BLaER1 treated with 17β-estradiol and CSF1 and Interleukin-3, amounts not matched to agents 10 nM and 100 nM (cell line): ENCODE measurements around the gene MICAL3.

Experiments
- H3K27ac ChIP-seq, 11 experiments: shearing (Covaris generic); formaldehyde crosslinking; 2 replicates each; pipeline ENCODE4 v1.8.1; 2022
- H3K27me3 ChIP-seq, 11 experiments: shearing (Covaris generic); formaldehyde crosslinking; 2 replicates each; pipeline ENCODE4 v1.8.1; 2022
- H3K36me3 ChIP-seq, 11 experiments: shearing (Covaris generic); formaldehyde crosslinking; 2 replicates each; pipeline ENCODE4 v1.8.1; 2022
- H3K4me1 ChIP-seq, 10 experiments: shearing (Covaris generic); formaldehyde crosslinking; 2 replicates each; pipeline ENCODE4 v1.8.1; 2022
- H3K4me2 ChIP-seq, 11 experiments: shearing (Covaris generic); formaldehyde crosslinking; 2 replicates each; pipeline ENCODE4 v1.8.1; 2022
- H3K4me3 ChIP-seq, 10 experiments: shearing (Covaris generic); formaldehyde crosslinking; 2 replicates each; pipeline ENCODE4 v1.8.1; 2022
- H3K9ac ChIP-seq, 11 experiments: shearing (Covaris generic); formaldehyde crosslinking; 2 replicates each; pipeline ENCODE4 v1.8.1; 2022
- H3K9me3 ChIP-seq, 11 experiments: shearing (Covaris generic); formaldehyde crosslinking; replicated peaks in 1 of 11; 2 replicates each; pipeline ENCODE4 v1.8.1; 2022
- H4K20me1 ChIP-seq, 11 experiments: shearing (Covaris generic); formaldehyde crosslinking; 2 replicates each; pipeline ENCODE4 v1.8.1; 2022
- Cebpa-rat ChIP-seq, 11 experiments: shearing (Covaris generic); IDR thresholded peaks; 2 replicates each; pipeline ENCODE4 v1.8.1; 2022

The MICAL3 gene

GRCh38 chr22:17888439-17888838, 135.9 kb downstream of the MICAL3 start:
- Histone ChIP-seq H3K27me3 (no peaks in the 10 kb centered on the region), H3K27ac (no peak overlapping the region), H3K4me3 (no peak overlapping the region), H3K9ac (no peak overlapping the region), H3K4me2 (no peak overlapping the region), H3K9me3 (no peaks in the 10 kb centered on the region), H3K4me1 (no peaks in the 10 kb centered on the region; a peak in 1 of 20 replicates), H3K36me3 (peaks cover 49 to 98% (median 82%) of the 10 kb centered on the region in 11 experiments; a peak in 21 of 22 replicates), H4K20me1 (peaks cover 0 to 21% (median 0%) of the 10 kb centered on the region in 11 experiments; a peak in 5 of 22 replicates)
- no peak for TF ChIP-seq Cebpa-rat (IDR thresholded peaks at IDR 0.05)

GRCh38 chr22:17884893-17885292, 139.5 kb downstream of the MICAL3 start:
- no peaks in the 10 kb centered on the region for H3K9me3 ChIP-seq
- no peak overlapping the region for H3K9ac ChIP-seq
- peaks cover 0 to 46% (median 11%) of the 10 kb centered on the region in 11 experiments; a peak in 9 of 22 replicates for H4K20me1 ChIP-seq
- H3K4me2 ChIP-seq: no peak overlapping the region
- peaks cover 0 to 23% (median 14%) of the 10 kb centered on the region in 10 experiments; a peak in 13 of 20 replicates for H3K4me1 ChIP-seq
- no peak for TF ChIP-seq Cebpa-rat (IDR thresholded peaks at IDR 0.05)
- peaks cover 50 to 97% (median 67%) of the 10 kb centered on the region in 11 experiments; a peak in 21 of 22 replicates for H3K36me3 ChIP-seq
- H3K27ac ChIP-seq: no peak overlapping the region
- H3K4me3 ChIP-seq: no peak overlapping the region
- H3K27me3 ChIP-seq: no peaks in the 10 kb centered on the region

- H3K4me3 ChIP-seq: no peak overlapping the region
- no peak overlapping the region for H3K4me2 ChIP-seq
- no peaks in the 10 kb centered on the region for H3K27me3 ChIP-seq
- peaks cover 0 to 40% (median 11%) of the 10 kb centered on the region in 11 experiments; a peak in 9 of 22 replicates for H4K20me1 ChIP-seq
- peaks cover 55 to 98% (median 75%) of the 10 kb centered on the region in 11 experiments; a peak in 21 of 22 replicates for H3K36me3 ChIP-seq
- no peak overlapping the region for H3K9ac ChIP-seq
- H3K27ac ChIP-seq: no peak overlapping the region
- H3K4me1 ChIP-seq: peaks cover 0 to 23% (median 14%) of the 10 kb centered on the region in 10 experiments; a peak in 13 of 20 replicates
- no peaks in the 10 kb centered on the region for H3K9me3 ChIP-seq
- TF ChIP-seq Cebpa-rat (IDR thresholded peaks at IDR 0.05): no peak
Observed at GRCh38 chr22:17884084-17884483, 140.3 kb downstream of the MICAL3 start.

DNA sequence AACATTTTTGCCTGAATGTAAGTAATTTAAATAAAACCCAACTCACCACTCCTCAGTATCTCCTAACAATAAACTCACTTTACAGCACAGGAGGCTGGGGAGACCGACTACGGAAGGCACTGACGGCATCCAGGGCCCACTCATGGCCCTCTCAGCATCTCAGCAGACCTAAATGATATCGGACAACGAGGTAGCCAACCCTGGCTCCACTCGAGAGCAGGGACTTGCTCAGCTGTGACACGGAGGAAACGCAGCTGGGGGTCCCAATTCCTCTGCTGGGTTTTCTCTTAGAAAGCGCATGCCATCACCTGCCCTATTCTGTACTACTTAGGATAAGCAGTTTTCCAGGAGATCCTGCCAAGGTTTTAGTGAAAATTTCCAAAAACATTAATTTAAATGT, 141.0 kb downstream of the MICAL3 start:
- no peak overlapping the region for H3K4me3 ChIP-seq
- H3K4me1 ChIP-seq: peaks cover 0 to 23% (median 14%) of the 10 kb centered on the region in 10 experiments; a peak in 13 of 20 replicates
- no peak for TF ChIP-seq Cebpa-rat (IDR thresholded peaks at IDR 0.05)
- no peaks in the 10 kb centered on the region for H3K9me3 ChIP-seq
- no peak overlapping the region for H3K27ac ChIP-seq
- H3K36me3 ChIP-seq: peaks cover 57 to 96% (median 73%) of the 10 kb centered on the region in 11 experiments; a peak in 21 of 22 replicates
- H3K9ac ChIP-seq: no peak overlapping the region
- H3K27me3 ChIP-seq: no peaks in the 10 kb centered on the region
- H3K4me2 ChIP-seq: no peak overlapping the region
- peaks cover 0 to 37% (median 11%) of the 10 kb centered on the region in 11 experiments; a peak in 9 of 22 replicates for H4K20me1 ChIP-seq

DNA sequence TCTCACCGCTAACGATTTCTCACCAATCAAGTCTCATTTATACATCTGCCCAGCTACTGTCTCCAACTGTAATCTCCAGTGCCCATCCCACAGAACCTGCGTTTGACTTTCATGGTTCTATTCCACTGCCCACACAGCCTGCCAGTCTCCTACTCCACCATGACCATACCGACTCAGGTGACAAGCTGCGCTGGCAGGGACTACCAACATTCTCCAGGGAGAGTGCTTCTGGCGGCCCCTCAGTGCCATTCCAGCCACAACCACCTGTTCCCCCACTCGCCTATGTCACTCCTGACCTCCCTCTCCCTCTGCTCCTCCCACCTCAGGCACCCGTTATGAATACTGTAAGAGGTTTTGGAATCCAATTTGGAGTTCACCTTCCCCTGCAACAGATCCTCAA, 141.6 kb downstream of the MICAL3 start:
- Histone ChIP-seq H3K36me3 (peaks cover 54 to 94% (median 69%) of the 10 kb centered on the region in 11 experiments; a peak in 21 of 22 replicates), H3K4me2 (0 out of 22 replicates have a peak overlapping the region, but pooled peaks of 1 of the 11 experiments have one; percentile 28)
- TF ChIP-seq Cebpa-rat (IDR thresholded peaks at IDR 0.05): no peak

DNA sequence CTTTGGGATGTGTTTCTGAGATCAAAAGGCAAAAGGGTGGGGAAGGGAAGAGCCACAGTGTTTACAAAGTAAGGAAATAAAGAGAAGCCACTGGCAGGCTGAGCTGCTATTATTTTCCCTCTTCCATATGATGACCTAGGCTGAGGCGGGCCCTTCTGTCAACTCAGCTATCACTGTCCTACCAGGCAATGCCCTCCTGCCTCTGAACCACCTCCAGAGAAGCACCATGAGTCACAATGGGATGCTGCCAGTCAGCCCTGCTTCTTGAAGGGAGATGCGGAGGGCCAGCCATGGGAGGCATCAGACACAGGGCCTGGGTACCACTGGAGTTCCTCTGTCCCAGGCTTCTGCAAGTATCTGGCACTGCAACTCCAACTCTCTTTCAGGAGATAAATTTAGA, 142.2 kb downstream of the MICAL3 start:
- no peak for TF ChIP-seq Cebpa-rat (IDR thresholded peaks at IDR 0.05)
- Histone ChIP-seq H3K9ac (peak overlapping the region in 1 of 11 experiments; percentile 35; a peak in 2 of 22 replicates), H3K36me3 (peaks cover 49 to 91% (median 63%) of the 10 kb centered on the region in 11 experiments; a peak in 21 of 22 replicates), H3K9me3 (peaks cover 0 to 2% (median 0%) of the 10 kb centered on the region in 11 experiments; a peak in 1 of 22 replicates), H3K27ac (no peak overlapping the region), H3K4me2 (peak overlapping the region in 6 of 11 experiments; percentile 24 to 58 (median 37); a peak in 10 of 22 replicates), H3K27me3 (no peaks in the 10 kb centered on the region), H3K4me3 (no peak overlapping the region), H4K20me1 (peaks cover 0 to 37% (median 11%) of the 10 kb centered on the region in 11 experiments; a peak in 9 of 22 replicates), H3K4me1 (peaks cover 0 to 23% (median 14%) of the 10 kb centered on the region in 10 experiments; a peak in 13 of 20 replicates)

More for the DNA sequence above, 141.6 kb downstream of the MICAL3 start:
- Histone ChIP-seq H3K9ac (no peak overlapping the region), H3K27ac (no peak overlapping the region), H3K4me1 (peaks cover 0 to 23% (median 14%) of the 10 kb centered on the region in 10 experiments; a peak in 13 of 20 replicates), H3K27me3 (no peaks in the 10 kb centered on the region), H3K9me3 (no peaks in the 10 kb centered on the region), H3K4me3 (no peak overlapping the region), H4K20me1 (peaks cover 0 to 37% (median 11%) of the 10 kb centered on the region in 11 experiments; a peak in 9 of 22 replicates)

GRCh38 chr22:17881366-17881765, 143.0 kb downstream of the MICAL3 start:
- peaks cover 0 to 4% (median 0%) of the 10 kb centered on the region in 11 experiments; a peak in 2 of 22 replicates for H3K9me3 ChIP-seq
- H3K9ac ChIP-seq: peak overlapping the region in 1 of 11 experiments; percentile 35; a peak in 2 of 22 replicates
- no peaks in the 10 kb centered on the region for H3K27me3 ChIP-seq
- H3K4me1 ChIP-seq: peaks cover 0 to 23% (median 14%) of the 10 kb centered on the region in 10 experiments; a peak in 13 of 20 replicates
- H4K20me1 ChIP-seq: peaks cover 0 to 37% (median 11%) of the 10 kb centered on the region in 11 experiments; a peak in 11 of 22 replicates
- H3K4me3 ChIP-seq: no peak overlapping the region
- H3K36me3 ChIP-seq: peaks cover 46 to 83% (median 58%) of the 10 kb centered on the region in 11 experiments; a peak in 21 of 22 replicates
- TF ChIP-seq Cebpa-rat (IDR thresholded peaks at IDR 0.05): no peak
- H3K27ac ChIP-seq: no peak overlapping the region
- H3K4me2 ChIP-seq: peak overlapping the region in 6 of 11 experiments; percentile 24 to 58 (median 37); a peak in 9 of 22 replicates

DNA sequence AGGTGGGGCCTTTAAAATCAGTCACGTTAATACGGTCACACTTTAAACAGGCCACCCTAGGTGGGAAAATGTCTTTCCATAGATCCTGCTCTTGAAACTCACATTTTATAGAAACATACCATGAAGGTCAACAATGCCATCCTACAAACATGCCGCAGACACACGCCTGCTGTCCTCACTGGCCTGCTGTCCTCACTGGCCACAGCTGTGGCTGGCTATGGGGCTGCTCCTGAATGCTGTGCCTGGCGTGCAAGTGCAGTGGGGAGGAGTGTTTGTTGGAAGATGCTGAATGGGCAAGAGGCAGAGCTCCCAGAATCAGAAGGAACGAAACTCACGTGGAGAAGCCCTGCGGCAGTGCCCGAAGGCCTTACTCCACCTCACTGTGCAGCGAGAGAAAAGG, 143.9 kb downstream of the MICAL3 start:
- Histone ChIP-seq H3K4me3 (no peak overlapping the region), H3K4me1 (peaks cover 0 to 23% (median 14%) of the 10 kb centered on the region in 10 experiments; a peak in 13 of 20 replicates), H3K9me3 (peaks cover 0 to 4% (median 0%) of the 10 kb centered on the region in 11 experiments; a peak in 2 of 22 replicates), H3K27me3 (no peaks in the 10 kb centered on the region), H3K27ac (no peak overlapping the region), H4K20me1 (peaks cover 0 to 46% (median 17%) of the 10 kb centered on the region in 11 experiments; a peak in 12 of 22 replicates), H3K4me2 (no peak overlapping the region), H3K36me3 (peaks cover 37 to 80% (median 51%) of the 10 kb centered on the region in 11 experiments; a peak in 21 of 22 replicates), H3K9ac (no peak overlapping the region)
- no peak for TF ChIP-seq Cebpa-rat (IDR thresholded peaks at IDR 0.05)

DNA sequence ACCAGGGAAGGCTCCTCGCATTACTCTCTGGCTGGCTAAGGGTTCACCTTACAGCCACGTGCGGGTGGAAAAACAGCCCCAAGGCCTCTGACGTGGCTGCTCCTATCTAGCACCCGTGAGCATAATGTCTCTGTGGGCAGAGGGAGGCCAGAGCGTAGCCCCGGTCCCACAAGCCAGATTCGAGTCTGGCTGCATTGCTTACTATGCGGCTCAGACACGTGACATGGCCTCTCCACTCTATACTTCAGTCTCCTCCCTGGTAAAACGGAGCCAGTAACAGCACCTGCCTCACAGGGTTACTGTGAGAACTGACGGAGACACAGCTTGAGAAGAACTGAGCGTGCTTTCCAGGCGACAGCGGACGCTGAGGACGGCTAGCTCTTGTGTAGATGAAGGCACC, 144.3 kb downstream of the MICAL3 start:
- Histone ChIP-seq H3K9me3 (peaks cover 0 to 4% (median 0%) of the 10 kb centered on the region in 11 experiments; a peak in 2 of 22 replicates), H3K27me3 (no peaks in the 10 kb centered on the region), H4K20me1 (peaks cover 0 to 50% (median 17%) of the 10 kb centered on the region in 11 experiments; a peak in 12 of 22 replicates), H3K27ac (no peak overlapping the region), H3K9ac (no peak overlapping the region), H3K4me3 (no peak overlapping the region), H3K4me1 (peaks cover 0 to 23% (median 14%) of the 10 kb centered on the region in 10 experiments; a peak in 13 of 20 replicates), H3K36me3 (peaks cover 33 to 80% (median 52%) of the 10 kb centered on the region in 11 experiments; a peak in 21 of 22 replicates), H3K4me2 (no peak overlapping the region)
- no peak for TF ChIP-seq Cebpa-rat (IDR thresholded peaks at IDR 0.05)
